GM23338 (cell line): Measurements from ENCODE around the gene KAT8. TPM values are rescaled to one million over a fixed set of nuclear protein-coding genes. Genes with fewer than 3 reads are reported as not detected.

ENCODE experiments used
- ATAC-seq: fragments of 200-7000 bp; cut with Tn5 transposase; 3 replicates; pipeline ENCODE4 v1.9.1; 2020
- DNase-seq: peaks from one replicate; pipeline ENCODE4 v3.0.0-alpha.2; 2015; ENCODE audit warnings: low spot score
- H2AFZ ChIP-seq: fragments of 200-600 bp; sonication (generic); 2 replicates; pipeline ENCODE4 v1.8.0; 2016; ENCODE audit warnings: antibody characterized with exemption, mild to moderate bottlenecking, moderate library complexity
- H3F3A ChIP-seq: fragments of 200-600 bp; sonication (generic); replicated peaks from 2 replicates; pipeline ENCODE4 v1.8.0; 2017; ENCODE audit warnings: antibody characterized with exemption, mixed run types, low read depth
- H3K27ac ChIP-seq: fragments of 200-600 bp; sonication (generic); 2 replicates; pipeline ENCODE4 v1.6.1; 2016; ENCODE audit warnings: low read depth
- H3K27me3 ChIP-seq: fragments of 200-600 bp; sonication (generic); 2 replicates; pipeline ENCODE4 v1.8.0; 2016; ENCODE audit warnings: mild to moderate bottlenecking, mixed run types, moderate library complexity; ENCODE audit not compliant: insufficient read depth
- H3K36me3 ChIP-seq: fragments of 200-600 bp; sonication (generic); 2 replicates; pipeline ENCODE4 v1.8.0; 2016; ENCODE audit warnings: mild to moderate bottlenecking; ENCODE audit not compliant: insufficient read depth
- H3K4me1 ChIP-seq: fragments of 200-600 bp; sonication (generic); 2 replicates; pipeline ENCODE4 v1.8.0; 2016; ENCODE audit warnings: mild to moderate bottlenecking, moderate library complexity; ENCODE audit not compliant: insufficient read depth
- H3K4me2 ChIP-seq: fragments of 200-600 bp; sonication (generic); 2 replicates; pipeline ENCODE4 v1.7.1; 2017; ENCODE audit warnings: mixed run types
- H3K4me3 ChIP-seq: fragments of 200-600 bp; sonication (generic); 2 replicates; pipeline ENCODE4 v1.6.1; 2016; ENCODE audit warnings: mixed run types
- H3K79me2 ChIP-seq: fragments of 200-600 bp; sonication (generic); replicated peaks from 2 replicates; pipeline ENCODE4 v1.8.0; 2017; ENCODE audit warnings: mild to moderate bottlenecking; ENCODE audit not compliant: insufficient read depth
- H3K9me2 ChIP-seq: fragments of 200-600 bp; sonication (generic); 2 replicates; pipeline ENCODE4 v1.8.0; 2017; ENCODE audit not compliant: insufficient read depth
- H4K20me1 ChIP-seq: fragments of 200-600 bp; sonication (generic); replicated peaks from 2 replicates; pipeline ENCODE4 v1.8.0; 2017; ENCODE audit warnings: mild to moderate bottlenecking; ENCODE audit not compliant: insufficient read depth
- H3K27ac Mint-ChIP-seq: 2 replicates; pipeline ENCODE4 v1.8.0; 2020; ENCODE audit warnings: inconsistent platforms, mild to moderate bottlenecking, moderate library complexity, mixed read lengths
- H3K27me3 Mint-ChIP-seq: 3 replicates; pipeline ENCODE4 v1.8.0; 2022; ENCODE audit warnings: low read depth, mild to moderate bottlenecking, moderate library complexity, mixed read lengths, inconsistent platforms; ENCODE audit not compliant: insufficient read depth, poor library complexity
- H3K36me3 Mint-ChIP-seq: 3 replicates; pipeline ENCODE4 v1.8.0; 2021; ENCODE audit warnings: low read depth, mild to moderate bottlenecking, inconsistent platforms, moderate library complexity, mixed read lengths
- H3K4me1 Mint-ChIP-seq: 3 replicates; pipeline ENCODE4 v1.8.0; 2020; ENCODE audit warnings: mild to moderate bottlenecking, inconsistent platforms, mixed read lengths
- H3K4me3 Mint-ChIP-seq: 3 replicates; pipeline ENCODE4 v1.8.0; 2021; ENCODE audit warnings: moderate library complexity, mild to moderate bottlenecking, inconsistent platforms, mixed read lengths
- H3K9me3 Mint-ChIP-seq: 3 replicates; pipeline ENCODE4 v1.8.0; 2020; ENCODE audit warnings: moderate library complexity, mild to moderate bottlenecking, inconsistent platforms, mixed read lengths
- CREB1 ChIP-seq: fragments of 250-450 bp; sonication (Bioruptor Pico); IDR thresholded peaks from 2 replicates; pipeline ENCODE4 v1.5.0; 2020; ENCODE audit warnings: low read depth, mild to moderate bottlenecking, moderate library complexity
- ETS1 ChIP-seq: IDR thresholded peaks from 2 replicates; pipeline ENCODE4 v1.6.1; 2016; ENCODE audit warnings: antibody characterized with exemption
- EZH2 ChIP-seq: fragments of 200-600 bp; sonication (generic); IDR thresholded peaks from one replicate; pipeline ENCODE4 v1.8.0; 2017; ENCODE audit warnings: antibody characterized with exemption, mild to moderate bottlenecking, low read depth; ENCODE audit not compliant: unreplicated experiment
- JUNB ChIP-seq: IDR thresholded peaks from one replicate; pipeline ENCODE4 v1.6.1; 2016; ENCODE audit warnings: antibody characterized with exemption; ENCODE audit not compliant: unreplicated experiment
- NANOG ChIP-seq: IDR thresholded peaks from 2 replicates; pipeline ENCODE4 v1.6.1; 2016; ENCODE audit warnings: antibody characterized with exemption, borderline replicate concordance
- POLR2AphosphoS5 ChIP-seq: IDR thresholded peaks from 2 replicates; pipeline ENCODE4 v1.6.1; 2016; ENCODE audit warnings: antibody characterized with exemption, low read depth
- STAT1 ChIP-seq: IDR thresholded peaks from one replicate; pipeline ENCODE4 v1.6.1; 2016; ENCODE audit warnings: antibody characterized with exemption; ENCODE audit not compliant: unreplicated experiment
- ZNF462 ChIP-seq: fragments of 250-450 bp; sonication (Bioruptor Pico); IDR thresholded peaks from 2 replicates; pipeline ENCODE4 v1.5.0; 2020; ENCODE audit warnings: mild to moderate bottlenecking, moderate library complexity
- polyA plus RNA-seq: library from polyadenylated mRNA; unstranded; fragments of >200 nt; fragmentation: Nextera tagmentation; extraction: Ambion mirVana; gene quantifications from 2 replicates; pipeline ENCODE4 v1.2.1, GENCODE V29; 2016
- total RNA-seq: library from RNA; depleted of rRNA; stranded (reverse); fragments of >200 nt; shearing (Covaris generic); gene quantifications from 2 replicates; pipeline ENCODE4 v1.2.3, GENCODE V29; 2014

The KAT8 gene
- total and polyA plus RNA-seq, 2 experiments from 2014 or later: 47.6 to 85.4 TPM

- Histone ChIP-seq H3F3A (peaks cover 15% of the 10 kb centered on the region; the same call in 1 of the 2 replicates), H4K20me1 (peaks cover 7% of the 10 kb centered on the region), H3K27me3 (no peaks in the 10 kb centered on the region), H3K4me2 (no peak overlapping the region), H3K79me2 (no peaks in the 10 kb centered on the region; the same call in 1 of the 2 replicates), H3K4me3 (no peak overlapping the region), H3K27ac (no peak overlapping the region), H2AFZ (no peak overlapping the region), H3K9me2 (no peaks in the 10 kb centered on the region), H3K36me3 (no peaks in the 10 kb centered on the region), H3K4me1 (peaks cover 6% of the 10 kb centered on the region; the same call in 1 of the 2 replicates)
- ATAC-seq: no peak
- H3K36me3 Mint-ChIP-seq: peaks cover 30% of the 10 kb centered on the region
- H3K4me3 Mint-ChIP-seq: no peak overlapping the region
- peaks cover 9% of the 10 kb centered on the region; the same call in 1 of the 3 replicates for H3K4me1 Mint-ChIP-seq
- no peaks in the 10 kb centered on the region; the same call in 1 of the 3 replicates for H3K9me3 Mint-ChIP-seq
- DNase-seq: no peak
- H3K27ac Mint-ChIP-seq: no peak overlapping the region
- H3K27me3 Mint-ChIP-seq: peaks cover 17% of the 10 kb centered on the region
- no peak for TF ChIP-seq NANOG
- TF ChIP-seq ZNF462 (CRISPR knock-in tag): no peak
- TF ChIP-seq CREB1 (CRISPR knock-in tag): no peak
- TF ChIP-seq JUNB: no peak
- TF ChIP-seq STAT1: no peak
- no peak for TF ChIP-seq ETS1
- no peak for TF ChIP-seq EZH2
- TF ChIP-seq POLR2AphosphoS5: no peak
Observed at GRCh38 chr16:31111881-31112466, 5.5 kb upstream of the KAT8 start.
